GF-D8 (cell line): ENCODE results near the gene INO80B.
A peak's percentile ranks its signal among the peaks of the same experiment; 100 is the strongest.

Experiments
- DNase-seq: peaks from one replicate; lab custom pipeline; 2025; lab: John Stamatoyannopoulos, UW

The INO80B gene

DNA sequence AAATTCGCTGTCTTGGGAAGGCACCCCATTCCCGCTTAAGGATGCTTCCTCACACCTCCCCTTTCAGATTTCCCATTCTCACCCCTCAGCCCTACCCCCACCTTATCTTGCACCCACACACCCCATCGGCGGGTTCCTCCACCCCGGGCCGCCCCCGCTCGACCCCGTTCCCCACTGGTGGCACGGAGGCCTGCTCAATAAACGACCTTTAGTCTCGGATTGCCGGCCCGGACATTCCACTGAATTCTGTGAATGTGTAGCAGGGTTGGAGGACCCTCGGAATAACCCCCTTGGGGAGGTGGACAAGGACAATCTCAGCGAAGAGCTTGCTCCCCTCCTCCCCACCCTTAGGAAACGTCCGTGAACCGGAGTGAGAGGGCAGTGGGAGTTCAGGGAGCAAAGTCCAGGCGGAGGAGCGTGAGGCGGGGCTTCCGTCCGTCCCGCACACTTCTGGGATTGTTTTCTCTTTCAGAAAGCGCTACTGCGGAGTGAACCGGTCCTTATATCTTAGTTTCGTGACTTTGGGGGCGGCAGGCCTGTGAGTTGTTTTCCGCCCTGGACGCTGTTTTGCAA, 47.3 kb downstream of the INO80B start:
- DNase-seq: no peak

DNA sequence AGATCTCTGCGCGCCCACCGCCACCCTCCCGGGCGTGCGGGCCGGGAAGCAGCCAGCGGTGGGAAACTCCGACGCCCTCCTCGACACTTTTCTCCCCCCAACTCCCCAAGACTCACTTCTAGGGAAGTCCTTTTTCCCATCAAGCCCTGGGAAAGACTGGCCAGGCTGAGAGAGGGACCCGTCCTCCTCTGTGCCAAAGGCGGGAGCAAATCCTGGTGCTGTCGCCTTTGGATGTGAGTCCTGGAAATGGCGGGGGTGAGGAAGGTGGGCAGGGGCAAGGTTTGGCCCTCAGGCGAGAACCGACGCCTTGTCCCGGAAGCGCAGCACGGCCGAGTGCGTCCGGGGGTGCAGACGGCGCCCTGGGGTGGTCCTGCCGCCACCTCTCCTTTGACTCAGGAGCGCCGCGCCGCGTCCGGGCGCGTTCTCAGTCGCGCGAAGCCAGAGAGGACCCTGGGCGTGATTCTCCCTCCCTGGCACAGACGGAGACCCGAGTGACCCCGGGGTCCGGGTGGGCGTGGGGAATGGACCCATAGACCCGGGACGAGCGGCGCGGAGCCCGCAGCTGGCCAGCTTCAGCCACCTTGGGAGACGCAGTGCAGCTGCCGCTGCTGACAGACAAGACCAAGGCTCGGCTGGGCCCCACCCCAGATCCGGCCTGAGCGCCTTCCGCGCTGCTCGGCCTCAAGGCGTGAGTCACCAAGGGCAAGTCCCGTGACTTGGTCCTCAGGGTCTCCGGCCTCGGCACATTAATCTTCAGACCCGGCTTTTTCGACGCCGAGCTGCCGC, 48.0 kb downstream of the INO80B start:
- peak; percentile 30 for DNase-seq

DNA sequence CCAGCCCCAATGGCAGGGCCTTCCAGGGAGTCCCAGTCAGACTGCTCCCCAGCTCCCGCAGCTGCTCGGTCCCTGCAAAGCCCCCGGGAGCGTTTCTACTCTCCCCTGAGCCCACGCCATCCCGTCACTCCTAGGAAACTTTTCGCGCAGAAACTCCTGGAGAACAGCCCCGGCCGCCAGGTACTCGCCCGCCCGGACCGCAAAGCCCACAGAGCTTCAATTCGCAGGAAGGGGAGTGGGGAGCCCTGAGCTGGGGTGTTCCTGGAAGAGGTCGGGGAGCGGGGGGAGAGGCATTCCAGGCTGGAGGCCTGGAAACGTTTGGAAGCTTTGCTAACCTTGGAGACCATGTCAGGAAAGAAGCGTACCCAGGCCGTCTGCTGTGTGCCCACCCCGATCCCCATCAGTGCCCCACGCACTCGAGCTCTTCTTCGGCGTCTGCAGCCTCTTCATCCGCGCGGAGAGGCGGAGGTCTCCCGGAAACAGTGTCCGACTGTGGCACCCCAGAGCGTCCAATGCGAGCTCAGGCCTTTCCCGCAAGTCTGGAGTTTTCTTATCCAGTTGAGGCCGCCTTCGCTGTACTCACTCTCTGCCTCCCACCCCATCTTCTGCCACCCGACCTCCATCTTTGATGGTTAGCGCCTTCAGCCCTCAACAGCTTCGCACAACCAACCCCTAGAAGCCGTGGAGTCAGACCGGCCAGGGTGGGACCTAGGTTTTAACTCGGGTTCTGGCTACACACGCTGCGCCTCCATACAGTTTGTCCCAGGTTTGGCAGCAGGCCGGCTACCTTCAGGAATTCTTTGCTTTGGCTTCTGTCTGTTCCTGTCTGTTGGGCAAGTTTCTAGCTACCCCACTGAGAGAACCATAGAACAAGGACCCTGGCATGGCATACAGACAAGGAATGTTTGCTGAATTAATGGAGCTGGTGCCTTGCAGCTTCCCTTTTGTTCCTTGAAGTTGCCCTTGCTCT, 48.9 kb downstream of the INO80B start:
- DNase-seq: no peak

DNA sequence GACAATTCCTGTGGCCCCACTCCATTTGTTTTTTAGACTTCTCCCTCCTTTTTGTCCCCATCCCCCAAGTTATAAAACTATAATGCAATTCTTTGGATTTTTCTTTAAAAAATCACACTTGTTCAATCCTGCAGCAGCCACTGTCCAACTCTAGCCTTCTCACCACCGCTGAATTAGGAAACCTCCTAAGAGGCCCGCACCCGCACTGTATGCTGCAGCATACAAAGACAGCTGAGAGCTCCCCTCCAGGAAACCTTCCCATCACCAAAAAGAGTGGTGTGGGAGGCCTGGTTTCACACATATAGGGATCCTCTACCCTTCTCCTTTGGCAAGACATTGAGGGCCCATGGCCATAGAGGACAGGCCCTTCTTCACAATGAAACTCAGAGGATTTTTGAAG, 49.7 kb downstream of the INO80B start:
- no peak for DNase-seq

DNA sequence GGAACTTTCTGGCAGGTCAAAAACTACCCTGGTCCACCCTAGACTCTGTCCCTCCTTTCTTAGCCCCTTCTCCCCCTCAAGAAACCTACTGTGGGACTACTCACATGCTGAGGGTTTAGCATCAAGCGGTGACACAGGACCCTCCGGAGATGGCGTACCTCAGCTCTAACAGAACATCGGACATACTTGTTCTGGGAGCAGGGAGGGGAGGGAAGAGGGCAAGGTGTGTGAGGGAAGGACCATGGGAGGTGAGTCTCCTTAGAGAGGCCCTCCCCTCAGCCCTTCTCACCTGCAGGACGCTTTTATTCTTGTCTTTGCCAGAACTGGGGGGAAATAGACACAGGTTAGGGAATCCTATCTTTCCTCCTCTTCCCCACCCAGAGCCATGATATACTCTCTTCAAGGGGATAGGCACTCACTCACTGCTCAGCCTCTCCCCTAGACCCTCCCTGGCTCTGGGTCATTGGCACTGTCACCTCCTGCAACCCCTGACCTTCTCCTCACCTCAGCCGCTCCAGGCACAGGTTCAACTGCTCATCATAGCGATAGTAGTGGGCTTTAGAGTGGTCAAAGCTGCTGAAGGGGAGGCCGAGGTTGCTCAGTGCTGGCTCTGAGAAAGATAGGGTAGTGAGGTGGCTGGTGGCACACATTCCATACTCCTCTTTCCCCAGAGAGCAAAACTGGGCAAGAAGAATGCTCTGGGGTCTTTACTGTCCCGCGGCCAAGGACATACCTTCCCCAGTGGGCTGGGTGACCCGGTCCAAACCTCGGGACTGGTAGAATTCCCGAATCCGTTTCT, 50.8 kb downstream of the INO80B start:
- no peak for DNase-seq

DNA sequence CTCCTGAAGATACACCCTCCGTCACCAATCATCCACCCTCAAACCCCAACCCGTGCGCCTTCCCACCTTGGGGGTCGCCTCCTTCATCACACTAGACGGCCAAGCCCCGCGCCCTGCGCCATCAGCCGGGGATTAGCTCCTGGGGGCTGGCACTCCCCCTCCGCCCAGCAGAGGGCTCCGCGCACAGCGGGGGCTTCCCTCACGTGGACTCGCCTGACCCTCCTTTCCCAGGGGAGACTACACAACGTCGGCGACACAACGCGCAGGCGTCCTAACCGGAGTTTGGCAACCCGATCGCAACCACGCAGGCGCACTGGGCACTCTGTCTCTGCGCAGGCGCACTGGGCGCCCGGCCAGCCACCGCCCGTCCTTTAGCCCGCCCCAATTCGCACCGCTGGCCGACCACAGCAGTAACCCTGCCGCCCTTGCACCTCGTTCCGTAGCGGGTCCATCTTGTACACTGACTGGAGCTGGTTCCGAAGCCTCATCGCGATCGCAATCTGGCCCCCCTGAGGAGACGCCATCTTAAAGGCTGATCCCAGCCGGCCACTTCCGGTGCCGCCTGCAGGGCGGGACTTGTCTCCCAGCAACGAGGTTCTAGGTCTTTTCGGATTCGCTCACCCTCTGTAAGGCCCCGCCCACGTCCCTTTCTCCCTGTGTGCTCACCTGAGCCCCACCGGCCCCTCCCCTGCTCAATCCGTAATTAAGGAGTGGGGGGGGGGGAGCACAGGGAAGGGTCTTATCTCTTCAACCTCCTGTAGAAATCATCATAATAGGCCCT, 52.4 kb downstream of the INO80B start, which contains the start of gene PCGF1:
PCGF1 (minus strand) TSS at position 551 of the 781 bp plus-strand sequence; CDS start at position 524, 27 bp downstream.
- peak; percentile 88 for DNase-seq
